Ishikawa (cell line): ENCODE data around the gene RANBP10.

ENCODE experiments used
- CEBPB ChIP-seq: IDR thresholded peaks from 2 replicates; pipeline ENCODE4 v1.6.1; 2012
- CREB1 ChIP-seq: IDR thresholded peaks from 2 replicates; pipeline ENCODE4 v1.6.1; 2012; ENCODE audit warnings: low read depth
- EGR1 ChIP-seq: IDR thresholded peaks from 2 replicates; pipeline ENCODE4 v1.6.1; 2012
- EP300 ChIP-seq: IDR thresholded peaks from 2 replicates; pipeline ENCODE4 v1.6.1; 2012; ENCODE audit warnings: borderline replicate concordance
- MAX ChIP-seq: IDR thresholded peaks from 2 replicates; pipeline ENCODE4 v1.6.1; 2012
- NFIC ChIP-seq: IDR thresholded peaks from 2 replicates; pipeline ENCODE4 v1.6.1; 2012
- RAD21 ChIP-seq: IDR thresholded peaks from 2 replicates; pipeline ENCODE4 v1.6.1; 2012; ENCODE audit warnings: low read depth
- REST ChIP-seq: IDR thresholded peaks from 2 replicates; pipeline ENCODE4 v1.6.1; 2012; ENCODE audit warnings: low read depth, mild to moderate bottlenecking
- TAF1 ChIP-seq: IDR thresholded peaks from 2 replicates; pipeline ENCODE4 v1.6.1; 2012; ENCODE audit warnings: low read depth, mild to moderate bottlenecking
- TCF12 ChIP-seq: IDR thresholded peaks from 2 replicates; pipeline ENCODE4 v1.6.1; 2012; ENCODE audit warnings: low read depth
- USF1 ChIP-seq: IDR thresholded peaks from 2 replicates; pipeline ENCODE4 v1.6.1; 2012
- YY1 ChIP-seq: IDR thresholded peaks from 2 replicates; pipeline ENCODE4 v1.6.1; 2012; ENCODE audit warnings: low read depth
- ZBTB7A ChIP-seq: IDR thresholded peaks from 2 replicates; pipeline ENCODE4 v1.6.1; 2012; ENCODE audit warnings: low read depth

GRCh38 chr16:67801241-67801640 is 5.1 kb downstream of the RANBP10 start:
- TF ChIP-seq EP300 (no peak), USF1 (no peak), YY1 (no peak), MAX (no peak), NFIC (no peak), REST (no peak), TAF1 (no peak), CEBPB (no peak), RAD21 (no peak), EGR1 (no peak), CREB1 (no peak), ZBTB7A (no peak), TCF12 (no peak)
